Measurements from ENCODE around the gene ATP6V1G3.

GRCh38 chr1:198584163-198584562, 43.7 kb upstream of the ATP6V1G3 start:
- no peak for TF ChIP-seq POLR2A (IDR thresholded peaks at IDR 0.05)
- no peak for TF ChIP-seq CTCF (IDR thresholded peaks at IDR 0.05)

All from transverse colon (tissue), 3 donors.